SU-DHL-6 (cell line): ENCODE measurements around the gene TUBA4B.

Source experiments
- H2AFZ ChIP-seq: fragments of 200-600 bp; sonication (generic); 2 replicates; pipeline ENCODE4 v1.6.1; 2014; ENCODE audit warnings: low read depth, mild to moderate bottlenecking, moderate library complexity, mixed read lengths, antibody characterized with exemption, low read length; ENCODE audit not compliant: severe bottlenecking
- H3F3A ChIP-seq: fragments of 200-600 bp; shearing (Covaris generic); 2 replicates; pipeline ENCODE4 v1.6.0; 2016; ENCODE audit warnings: antibody characterized with exemption, mild to moderate bottlenecking; ENCODE audit not compliant: insufficient read depth
- H3K27ac ChIP-seq: fragments of 200-600 bp; sonication (generic); 2 replicates; pipeline ENCODE4 v1.5.1; 2016; ENCODE audit warnings: low read depth, mild to moderate bottlenecking, low read length, moderate library complexity, mixed read lengths
- H3K27me3 ChIP-seq: fragments of 200-600 bp; sonication (generic), shearing (Covaris generic); 2 replicates; pipeline ENCODE4 v1.6.0; 2014; ENCODE audit warnings: mild to moderate bottlenecking, low read length
- H3K36me3 ChIP-seq: fragments of 200-600 bp; sonication (generic); 2 replicates; pipeline ENCODE4 v1.6.1; 2014; ENCODE audit warnings: mild to moderate bottlenecking, low read length, mixed read lengths
- H3K4me2 ChIP-seq: fragments of 300-600, 200-600 bp; shearing (Covaris generic), sonication (generic); 2 replicates; pipeline ENCODE4 v1.6.0; 2014; ENCODE audit warnings: low read length, low read depth, mild to moderate bottlenecking; ENCODE audit not compliant: poor library complexity, severe bottlenecking
- H3K4me3 ChIP-seq: fragments of 200-600 bp; sonication (generic); 2 replicates; pipeline ENCODE4 v1.5.1; 2014; ENCODE audit warnings: antibody characterized with exemption, low read length, mild to moderate bottlenecking, mixed read lengths; ENCODE audit not compliant: insufficient read depth, poor library complexity, severe bottlenecking
- H3K79me2 ChIP-seq: fragments of 200-600 bp; sonication (generic); 2 replicates; pipeline ENCODE4 v1.6.1; 2014; ENCODE audit warnings: mild to moderate bottlenecking, low read length, moderate library complexity; ENCODE audit not compliant: insufficient read depth
- H3K9ac ChIP-seq: fragments of 200-600 bp; sonication (generic); 2 replicates; pipeline ENCODE4 v1.7.0; 2014; ENCODE audit warnings: mild to moderate bottlenecking, low read length
- H3K9me2 ChIP-seq: fragments of 200-600 bp; sonication (generic); replicated peaks from 2 replicates; pipeline ENCODE4 v1.6.1; 2014; ENCODE audit warnings: low read length; ENCODE audit not compliant: insufficient read depth
- H3K9me3 ChIP-seq: fragments of 200-600 bp; sonication (generic); 2 replicates; pipeline ENCODE4 v1.6.1; 2014; ENCODE audit warnings: low read length, mixed read lengths; ENCODE audit not compliant: insufficient read depth
- H4K20me1 ChIP-seq: fragments of 200-600 bp; sonication (generic); 2 replicates; pipeline ENCODE4 v1.6.1; 2014; ENCODE audit warnings: low read depth, mild to moderate bottlenecking, antibody characterized with exemption, low read length, moderate library complexity, mixed read lengths
- CTCF ChIP-seq: fragments of 200-600 bp; sonication (generic); IDR thresholded peaks from one replicate; pipeline ENCODE4 v1.5.1; 2017; ENCODE audit warnings: antibody characterized with exemption, mild to moderate bottlenecking, low read length, moderate library complexity; ENCODE audit not compliant: insufficient read depth, poor library complexity, severe bottlenecking
- EZH2phosphoT487 ChIP-seq: fragments of 200-600 bp; sonication (generic), shearing (Covaris generic); conservative IDR thresholded peaks from 2 replicates; pipeline ENCODE4 v1.6.1; 2018; ENCODE audit warnings: mild to moderate bottlenecking, antibody characterized with exemption, low read length, moderate library complexity, mixed read lengths

Gene TUBA4B

GRCh38 chr2:219245899-219246230, 7.2 kb upstream of the TUBA4B start:
- peak overlapping the region; percentile 72 for H3K4me2 ChIP-seq
- no peaks in the 10 kb centered on the region for H3K9me2 ChIP-seq
- peaks cover 3% of the 10 kb centered on the region; the same call in 1 of the 2 replicates for H3F3A ChIP-seq
- peak overlapping the region; percentile 85 for H3K9ac ChIP-seq
- no peaks in the 10 kb centered on the region for H3K36me3 ChIP-seq
- no peaks in the 10 kb centered on the region for H3K9me3 ChIP-seq
- H3K79me2 ChIP-seq: peaks cover 3% of the 10 kb centered on the region; the same call in 1 of the 2 replicates
- H3K27ac ChIP-seq: peak overlapping the region; percentile 38; the same call in 1 of the 2 replicates
- no peak for TF ChIP-seq CTCF
- TF ChIP-seq EZH2phosphoT487: no peak
- peak overlapping the region; percentile 93 for H2AFZ ChIP-seq
- no peaks in the 10 kb centered on the region for H3K27me3 ChIP-seq
- H3K4me3 ChIP-seq: peak overlapping the region; percentile 79
- no peaks in the 10 kb centered on the region for H4K20me1 ChIP-seq

- Histone ChIP-seq H3K4me3 (no peak overlapping the region), H3K9ac (no peak overlapping the region), H3K4me2 (peak overlapping the region; percentile 72)
These were observed 6.5 kb upstream of the TUBA4B start for GRCh38 chr2:219246559-219246958.

GRCh38 chr2:219247678-219248642, 5.1 kb upstream of the TUBA4B start:
- no peaks in the 10 kb centered on the region for H3K9me3 ChIP-seq
- no peak overlapping the region for H3K4me3 ChIP-seq
- no peak overlapping the region for H3K4me2 ChIP-seq
- no peak overlapping the region for H2AFZ ChIP-seq
- H3K27me3 ChIP-seq: no peaks in the 10 kb centered on the region
- peak overlapping the region; percentile 32; the same call in 1 of the 2 replicates for H3K27ac ChIP-seq
- no peak for TF ChIP-seq CTCF
- TF ChIP-seq EZH2phosphoT487: no peak
- H3K36me3 ChIP-seq: no peaks in the 10 kb centered on the region
- no peak overlapping the region for H3K9ac ChIP-seq
- peaks cover 3% of the 10 kb centered on the region; the same call in 1 of the 2 replicates for H3F3A ChIP-seq
- peaks cover 15% of the 10 kb centered on the region; the same call in 1 of the 2 replicates for H3K79me2 ChIP-seq
- H4K20me1 ChIP-seq: no peaks in the 10 kb centered on the region
- no peaks in the 10 kb centered on the region for H3K9me2 ChIP-seq

More at GRCh38 chr2:219246559-219246958, 6.5 kb upstream of the TUBA4B start:
- Histone ChIP-seq H3K9me3 (no peaks in the 10 kb centered on the region), H3K9me2 (no peaks in the 10 kb centered on the region), H4K20me1 (no peaks in the 10 kb centered on the region), H3K27me3 (no peaks in the 10 kb centered on the region), H3K79me2 (peaks cover 3% of the 10 kb centered on the region; the same call in 1 of the 2 replicates), H2AFZ (no peak overlapping the region), H3K36me3 (no peaks in the 10 kb centered on the region), H3K27ac (no peak overlapping the region), H3F3A (peaks cover 3% of the 10 kb centered on the region; the same call in 1 of the 2 replicates)
- no peak for TF ChIP-seq EZH2phosphoT487
- TF ChIP-seq CTCF: no peak
